ENCODE results near the gene CLCN1. TPM values are rescaled to one million over a fixed set of nuclear protein-coding genes. Genes with fewer than 3 reads are reported as not detected.

The CLCN1 gene
- total and polyA plus RNA-seq, 12 donors = under 0.01 to 0.32 (median 0.12) TPM; not detected in 8

- Histone ChIP-seq H3K27ac (no peak overlapping the region), H3K4me3 (no peak overlapping the region), H3K36me3 (replicated peaks in 1 of 2) (no peaks in the 10 kb centered on the region), H3K27me3 (peaks cover 5% of the 10 kb centered on the region), H3K9me3 (replicated peaks in 1 of 3) (no peaks in the 10 kb centered on the region), H3K4me1 (replicated peaks in 1 of 2) (peaks cover 0 to 2% of the 10 kb centered on the region in 2 donors)
- no peak for DNase-seq
- no peak for TF ChIP-seq POLR2A (IDR thresholded peaks at IDR 0.05)
- TF ChIP-seq, protein P1, sequence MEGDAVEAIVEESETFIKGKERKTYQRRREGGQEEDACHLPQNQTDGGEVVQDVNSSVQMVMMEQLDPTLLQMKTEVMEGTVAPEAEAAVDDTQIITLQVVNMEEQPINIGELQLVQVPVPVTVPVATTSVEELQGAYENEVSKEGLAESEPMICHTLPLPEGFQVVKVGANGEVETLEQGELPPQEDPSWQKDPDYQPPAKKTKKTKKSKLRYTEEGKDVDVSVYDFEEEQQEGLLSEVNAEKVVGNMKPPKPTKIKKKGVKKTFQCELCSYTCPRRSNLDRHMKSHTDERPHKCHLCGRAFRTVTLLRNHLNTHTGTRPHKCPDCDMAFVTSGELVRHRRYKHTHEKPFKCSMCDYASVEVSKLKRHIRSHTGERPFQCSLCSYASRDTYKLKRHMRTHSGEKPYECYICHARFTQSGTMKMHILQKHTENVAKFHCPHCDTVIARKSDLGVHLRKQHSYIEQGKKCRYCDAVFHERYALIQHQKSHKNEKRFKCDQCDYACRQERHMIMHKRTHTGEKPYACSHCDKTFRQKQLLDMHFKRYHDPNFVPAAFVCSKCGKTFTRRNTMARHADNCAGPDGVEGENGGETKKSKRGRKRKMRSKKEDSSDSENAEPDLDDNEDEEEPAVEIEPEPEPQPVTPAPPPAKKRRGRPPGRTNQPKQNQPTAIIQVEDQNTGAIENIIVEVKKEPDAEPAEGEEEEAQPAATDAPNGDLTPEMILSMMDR (IDR thresholded peaks at IDR 0.05) = no peak
- intact Hi-C loops (cut with DNase I) = no loop called here
- WGBS, 4 donors = 83 to 95% (median 87%) methylated on average over 4 of the region's 4 CpGs
These were observed 52.1 kb downstream of the CLCN1 start for GRCh38 chr7:143367972-143368371.

GRCh38 chr7:143368387-143368786, 52.5 kb downstream of the CLCN1 start:
- 88 to 100% (median 96%) methylated on average over 1 of the region's 1 CpG for WGBS, 4 donors

DNA sequence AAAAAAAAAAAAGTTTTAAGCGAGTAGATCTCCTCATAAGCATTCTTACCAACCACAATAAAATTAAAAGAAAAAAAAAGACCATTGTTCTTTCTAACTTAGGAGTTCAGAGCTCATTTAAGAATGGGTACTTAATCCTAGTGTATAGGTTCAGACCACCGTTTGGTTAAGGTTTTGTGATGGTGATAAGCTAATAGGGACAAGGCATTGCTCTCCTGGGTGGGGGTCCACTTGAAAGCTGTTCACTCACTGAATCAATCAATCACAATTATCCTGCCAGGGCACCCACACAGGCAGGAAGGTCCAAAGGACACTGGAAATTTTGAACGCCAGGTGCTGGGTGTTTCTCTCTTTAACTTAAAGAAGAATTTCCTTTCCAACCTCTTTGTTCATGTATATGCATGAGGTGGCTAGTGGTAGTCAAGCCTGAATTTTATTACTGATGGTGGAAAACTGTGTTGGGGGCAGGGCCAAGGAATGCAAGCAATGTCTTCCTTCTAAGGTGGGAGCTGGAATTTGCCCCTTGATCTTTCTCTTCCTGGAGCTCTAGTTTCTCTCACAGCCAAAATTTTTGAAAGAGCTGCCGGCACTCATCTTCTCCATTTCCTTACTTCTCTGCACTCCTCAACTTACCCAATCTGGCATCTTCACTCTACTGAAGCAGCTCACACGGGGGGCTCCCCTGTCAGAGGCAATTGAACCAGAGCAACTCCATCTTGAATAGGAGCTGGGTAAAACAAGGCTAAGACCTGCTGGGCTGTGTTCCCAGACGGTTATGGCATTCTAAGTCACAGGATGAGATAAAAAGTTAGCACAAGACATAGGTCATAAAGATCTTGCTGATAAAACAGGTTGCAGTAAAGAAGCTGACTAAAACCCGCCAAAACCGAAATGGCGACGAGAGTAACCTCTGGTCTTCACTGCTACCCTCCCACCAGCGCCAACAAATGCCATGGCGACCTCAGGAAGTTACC, 54.1 kb downstream of the CLCN1 start:
- Histone ChIP-seq H3K9me3 (replicated peaks in 1 of 3) (no peaks in the 10 kb centered on the region), H3K4me3 (no peak overlapping the region), H3K4me1 (replicated peaks in 1 of 2) (no peaks in the 10 kb centered on the region), H3K36me3 (replicated peaks in 1 of 2) (no peaks in the 10 kb centered on the region), H3K27me3 (no peaks in the 10 kb centered on the region), H3K27ac (no peak overlapping the region)
- DNase-seq = no peak
- TF ChIP-seq, protein P1 (IDR thresholded peaks at IDR 0.05) = no peak
- no peak for TF ChIP-seq POLR2A (IDR thresholded peaks at IDR 0.05)
- intact Hi-C loops (cut with DNase I) = no loop called here
- WGBS, 4 donors = 70 to 83% (median 81%) methylated on average over 12 of the region's 12 CpGs

More at GRCh38 chr7:143368387-143368786, 52.5 kb downstream of the CLCN1 start:
- Histone ChIP-seq H3K27me3 (peaks cover under 1% of the 10 kb centered on the region), H3K27ac (no peak overlapping the region), H3K9me3 (replicated peaks in 1 of 3) (no peaks in the 10 kb centered on the region), H3K4me3 (no peak overlapping the region), H3K4me1 (replicated peaks in 1 of 2) (no peaks in the 10 kb centered on the region), H3K36me3 (replicated peaks in 1 of 2) (no peaks in the 10 kb centered on the region)
- no peak for DNase-seq
- TF ChIP-seq POLR2A (IDR thresholded peaks at IDR 0.05) = no peak
- TF ChIP-seq, protein P1 (IDR thresholded peaks at IDR 0.05) = no peak
- intact Hi-C loops (cut with DNase I) = no loop called here

DNA sequence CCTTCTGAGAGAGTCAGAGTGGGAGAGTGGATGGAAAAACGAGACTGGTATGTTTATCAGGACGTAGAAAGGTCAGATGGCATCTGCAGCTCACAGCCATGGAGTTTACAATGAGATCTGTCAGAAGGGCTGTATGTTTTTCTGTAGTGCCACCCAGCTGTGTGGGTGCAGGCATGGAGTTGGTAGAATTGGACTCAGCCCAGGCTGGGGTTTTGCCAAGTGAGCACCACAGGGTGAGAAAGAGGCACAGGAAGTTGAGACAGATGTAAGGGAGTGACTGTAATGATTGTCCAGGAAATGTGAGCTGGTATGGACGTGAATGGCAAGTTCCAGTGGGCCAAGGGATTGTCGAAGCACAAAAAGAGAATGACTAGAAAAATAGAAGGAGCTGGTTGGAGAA, 56.2 kb downstream of the CLCN1 start:
- intact Hi-C loops (cut with DNase I) = no loop called here
- no peak overlapping the region for H3K4me3 ChIP-seq
- H3K9me3 ChIP-seq (replicated peaks in 1 of 3) = no peaks in the 10 kb centered on the region
- 53 to 62% (median 58%) methylated on average over 4 of the region's 4 CpGs for WGBS, 4 donors
- H3K36me3 ChIP-seq (replicated peaks in 1 of 2) = no peaks in the 10 kb centered on the region
- H3K27me3 ChIP-seq = no peaks in the 10 kb centered on the region
- peak; percentile 42 to 74 (median 51) for DNase-seq
- no peak for TF ChIP-seq POLR2A (IDR thresholded peaks at IDR 0.05)
- TF ChIP-seq, protein P1 (IDR thresholded peaks at IDR 0.05) = no peak
- H3K27ac ChIP-seq = no peak overlapping the region
- H3K4me1 ChIP-seq (replicated peaks in 1 of 2) = no peaks in the 10 kb centered on the region
